Skeletal muscle satellite cell (primary cell): ENCODE results near the gene ATG14. TPM values are rescaled to one million over a fixed set of nuclear protein-coding genes. Genes with fewer than 3 reads are reported as not detected.
"Not testable (repeated sequence)": the region's sequence is repeated elsewhere in the genome, so short reads cannot be mapped to it uniquely, and the experiment has no call there.

Experiments
- H3K27me3 ChIP-seq: 2 replicates; pipeline ENCODE4 v1.7.0; 2013; ENCODE audit warnings: low read length; ENCODE audit not compliant: control insufficient read depth, insufficient read depth
- H3K36me3 ChIP-seq: 2 replicates; pipeline ENCODE4 v1.7.0; 2013; ENCODE audit warnings: mild to moderate bottlenecking, control low read depth, low read length; ENCODE audit not compliant: insufficient read depth
- H3K4me1 ChIP-seq: 2 replicates; pipeline ENCODE4 v1.7.0; 2013; ENCODE audit warnings: low read length; ENCODE audit not compliant: control insufficient read depth, insufficient read depth
- H3K4me2 ChIP-seq: 2 replicates; pipeline ENCODE4 v1.7.0; 2013; ENCODE audit warnings: mild to moderate bottlenecking, low read length
- H3K4me3 ChIP-seq: 2 replicates; pipeline ENCODE4 v1.7.0; 2013; ENCODE audit warnings: low read length
- H3K9ac ChIP-seq: 2 replicates; pipeline ENCODE4 v1.7.0; 2013; ENCODE audit warnings: mild to moderate bottlenecking, low read depth, low read length, moderate library complexity
- H3K9me3 ChIP-seq: replicated peaks from 2 replicates; pipeline ENCODE4 v1.7.0; 2013; ENCODE audit warnings: mild to moderate bottlenecking, control low read depth, low read length
- total RNA-seq: library from RNA; depleted of rRNA; stranded (reverse); fragments of >200 nt; gene quantifications from 2 replicates; pipeline ENCODE4 v1.2.3, GENCODE V29; 2012; rRNA removed

The ATG14 gene
- total RNA-seq: 8.1 TPM in 2 replicates

GRCh38 chr14:55411426-55412389, at the start of gene ATG14:
ATG14 (minus strand) TSS chr14:55411830; CDS start chr14:55411822, 8 bp downstream.
- Histone ChIP-seq H3K4me3 (peak within 1 kb of the TSS; percentile 89), H3K9ac (peak within 1 kb of the TSS; percentile 94), H3K4me1 (peaks cover 21% of the 10 kb centered on the region), H3K9me3 (no peaks in the 10 kb centered on the region), H3K36me3 (no peaks in the 10 kb centered on the region), H3K27me3 (peaks cover 11% of the 10 kb centered on the region), H3K4me2 (peak within 1 kb of the TSS; percentile 84)

DNA sequence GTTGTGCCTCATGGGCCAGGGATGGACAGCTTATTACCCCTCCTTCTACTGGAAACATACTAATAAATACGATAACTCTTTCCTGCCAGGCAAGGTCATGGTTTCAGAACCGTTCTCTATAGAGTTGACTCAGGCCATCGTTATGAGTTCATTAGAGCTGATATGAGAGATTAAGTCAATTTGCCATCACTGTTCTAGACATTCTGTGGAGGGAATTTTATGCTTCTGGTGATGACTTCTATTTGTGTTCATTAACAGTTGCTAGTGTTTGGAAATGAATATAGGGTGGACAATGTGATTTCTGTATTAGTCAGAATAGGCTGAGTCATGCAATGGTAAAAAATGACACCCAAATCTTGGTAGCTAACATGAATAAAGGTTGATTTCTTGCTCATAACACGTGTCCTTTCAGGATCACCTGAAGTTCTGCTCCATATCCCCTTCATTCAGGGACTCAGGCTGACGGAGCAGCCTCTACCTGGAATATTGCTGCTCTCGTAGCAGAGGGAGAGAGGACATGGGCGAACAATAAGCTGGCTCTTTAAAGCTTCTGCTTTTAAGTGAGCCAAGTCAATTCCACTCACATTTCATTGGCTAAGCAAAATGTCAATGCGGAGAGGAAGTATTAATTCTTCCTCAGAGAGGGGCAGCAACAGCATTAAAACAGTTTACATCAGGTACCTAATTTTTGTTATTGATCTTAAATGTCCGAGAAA, 47.3 kb upstream of the ATG14 start:
- Histone ChIP-seq H3K36me3 (no peaks in the 10 kb centered on the region), H3K4me1 (peaks cover 20% of the 10 kb centered on the region), H3K9ac (no peak overlapping the region)

DNA sequence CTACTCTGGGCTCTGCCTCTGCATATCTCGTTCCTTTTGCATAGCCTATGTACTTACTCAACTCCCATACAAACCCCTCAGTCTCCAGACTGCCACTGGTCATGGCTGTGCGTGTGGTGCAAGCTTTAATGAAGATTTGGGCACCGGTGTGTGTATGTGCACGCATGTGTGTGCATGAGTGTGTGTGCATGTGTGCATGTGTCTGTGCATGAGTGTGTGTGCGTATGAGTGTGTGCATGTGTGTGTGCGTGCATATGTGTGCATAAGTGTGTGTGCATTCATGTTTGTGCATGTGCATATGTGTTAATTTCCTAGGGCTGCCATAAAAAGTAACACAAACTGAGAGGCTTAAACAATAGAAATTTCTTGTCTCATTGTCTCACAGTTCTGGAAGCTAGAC, 45.9 kb upstream of the ATG14 start:
- peaks cover 2% of the 10 kb centered on the region for H3K27me3 ChIP-seq
- H3K4me2 ChIP-seq: no peak overlapping the region
- peaks cover 20% of the 10 kb centered on the region for H3K4me1 ChIP-seq
- no peaks in the 10 kb centered on the region for H3K36me3 ChIP-seq
- no peak overlapping the region for H3K4me3 ChIP-seq
- no peaks in the 10 kb centered on the region for H3K9me3 ChIP-seq
- H3K9ac ChIP-seq: no peak overlapping the region

More for the DNA sequence above, 47.3 kb upstream of the ATG14 start:
- Histone ChIP-seq H3K9me3 (no peaks in the 10 kb centered on the region), H3K4me3 (no peak overlapping the region), H3K4me2 (peak overlapping the region; percentile 5), H3K27me3 (peaks cover 5% of the 10 kb centered on the region)

DNA sequence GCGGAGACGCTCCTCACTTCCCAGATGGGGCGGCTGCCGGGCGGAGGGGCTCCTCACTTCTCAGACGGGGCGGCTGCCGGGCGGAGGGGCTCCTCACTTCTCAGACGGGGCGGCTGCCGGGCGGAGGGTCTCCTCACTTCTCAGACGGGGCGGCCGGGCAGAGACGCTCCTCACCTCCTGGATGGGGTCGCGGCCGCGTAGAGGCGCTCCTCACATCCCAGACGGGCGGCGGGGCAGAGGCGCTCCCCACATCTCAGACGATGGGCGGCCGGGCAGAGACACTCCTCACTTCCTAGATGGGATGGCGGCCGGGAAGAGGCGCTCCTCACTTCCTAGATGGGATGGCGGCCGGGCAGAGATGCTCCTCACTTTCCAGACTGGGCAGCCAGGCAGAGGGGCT, 44.8 kb upstream of the ATG14 start:
- H3K4me1 ChIP-seq: peaks cover 24% of the 10 kb centered on the region
- H3K4me3 ChIP-seq, H3K4me2 ChIP-seq, H3K9ac ChIP-seq, H3K27me3 ChIP-seq, H3K9me3 ChIP-seq, H3K36me3 ChIP-seq: not testable (repeated sequence)

DNA sequence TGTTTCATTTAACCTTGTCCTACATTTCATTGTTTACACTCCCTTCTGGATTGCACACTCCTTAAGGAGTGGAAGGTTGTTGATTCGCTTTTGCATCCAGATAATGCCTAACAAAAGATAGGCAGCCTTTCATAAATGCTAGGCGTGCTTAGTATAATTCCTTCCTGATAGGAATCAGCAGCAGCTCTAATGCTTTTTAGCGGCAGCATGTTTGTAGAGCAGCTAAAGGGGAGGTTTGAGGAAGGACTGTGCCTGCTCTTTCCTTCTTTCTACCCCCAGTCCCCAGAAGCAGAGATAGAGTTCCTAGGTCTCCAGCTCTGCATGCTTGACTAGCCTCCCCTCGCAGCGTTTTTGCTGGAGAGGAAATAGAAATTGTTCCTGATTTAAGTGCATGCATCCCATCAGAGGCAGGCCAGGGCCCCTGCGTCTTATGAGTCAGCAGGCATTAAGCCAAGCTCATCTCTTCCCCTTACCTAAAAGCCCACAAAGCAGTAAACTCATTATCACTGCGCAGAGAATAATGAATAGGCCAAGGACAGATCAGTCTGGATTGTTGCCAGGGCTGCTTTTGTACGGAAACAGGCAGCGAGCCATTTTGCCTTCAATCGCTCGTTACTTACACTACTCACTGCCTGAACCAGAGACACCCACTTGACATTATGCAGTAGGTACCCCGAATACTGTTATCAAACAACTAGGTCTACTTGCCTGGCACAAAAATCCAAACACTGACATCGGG, 42.8 kb upstream of the ATG14 start:
- Histone ChIP-seq H3K27me3 (no peaks in the 10 kb centered on the region), H3K36me3 (no peaks in the 10 kb centered on the region), H3K4me2 (no peak overlapping the region), H3K9me3 (no peaks in the 10 kb centered on the region), H3K4me3 (no peak overlapping the region), H3K4me1 (peaks cover 26% of the 10 kb centered on the region), H3K9ac (no peak overlapping the region)

DNA sequence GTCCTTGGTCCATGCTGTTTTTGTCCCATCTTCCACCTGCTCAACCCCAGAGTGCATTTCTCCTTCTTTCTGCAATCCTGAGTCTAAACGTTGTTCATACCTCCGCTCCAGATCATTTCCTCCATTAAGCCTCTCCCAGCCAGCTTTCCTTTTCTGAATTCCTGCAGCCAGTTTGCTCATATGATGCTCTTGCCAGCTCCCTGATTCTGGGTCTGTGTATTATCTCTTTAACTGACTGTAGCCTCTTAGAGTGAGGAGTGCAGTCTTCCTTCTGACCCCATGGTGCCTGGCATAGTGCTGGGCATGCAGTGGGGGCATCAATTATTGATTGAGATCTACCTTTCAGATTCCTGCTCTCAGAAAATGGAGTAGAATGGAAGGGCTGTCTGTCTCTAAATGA, 40.3 kb upstream of the ATG14 start:
- H3K9me3 ChIP-seq: no peaks in the 10 kb centered on the region
- H3K4me2 ChIP-seq: no peak overlapping the region
- peaks cover 31% of the 10 kb centered on the region for H3K4me1 ChIP-seq
- H3K27me3 ChIP-seq: no peaks in the 10 kb centered on the region
- no peak overlapping the region for H3K9ac ChIP-seq
- no peaks in the 10 kb centered on the region for H3K36me3 ChIP-seq
- no peak overlapping the region for H3K4me3 ChIP-seq

- Histone ChIP-seq H3K4me1 (peaks cover 37% of the 10 kb centered on the region), H3K4me2 (no peak overlapping the region), H3K9me3 (no peaks in the 10 kb centered on the region)
Measured at GRCh38 chr14:55451398-55451797, 39.8 kb upstream of the ATG14 start.

GRCh38 chr14:55450987-55451386, 39.4 kb upstream of the ATG14 start:
- H3K4me1 ChIP-seq: peaks cover 39% of the 10 kb centered on the region

More at GRCh38 chr14:55451398-55451797, 39.8 kb upstream of the ATG14 start:
- no peaks in the 10 kb centered on the region for H3K27me3 ChIP-seq
- no peak overlapping the region for H3K9ac ChIP-seq
- H3K4me3 ChIP-seq: no peak overlapping the region
- no peaks in the 10 kb centered on the region for H3K36me3 ChIP-seq

DNA sequence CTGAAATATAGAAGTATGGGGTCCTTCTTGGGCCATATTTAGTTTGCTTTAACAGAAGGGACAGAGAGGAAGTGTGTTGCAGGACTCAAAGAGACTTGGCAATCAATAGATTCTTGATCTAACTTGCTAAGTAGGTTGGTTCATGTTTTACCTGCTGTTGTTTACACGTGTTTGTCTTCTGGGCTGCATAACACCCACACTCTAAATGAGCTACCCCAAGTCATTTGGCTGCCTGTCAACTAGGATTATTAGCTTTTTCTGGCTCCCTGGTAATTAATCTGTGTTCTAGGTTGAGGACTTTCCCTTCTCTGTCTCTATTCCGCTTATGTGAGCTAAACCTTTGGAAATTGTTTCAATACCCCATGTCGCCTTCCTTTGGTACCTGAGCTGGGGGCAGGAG, 38.9 kb upstream of the ATG14 start:
- no peak overlapping the region for H3K4me3 ChIP-seq
- no peak overlapping the region for H3K9ac ChIP-seq
- no peaks in the 10 kb centered on the region for H3K36me3 ChIP-seq
- H3K27me3 ChIP-seq: no peaks in the 10 kb centered on the region
- H3K4me2 ChIP-seq: no peak overlapping the region
- no peaks in the 10 kb centered on the region for H3K9me3 ChIP-seq
- peaks cover 39% of the 10 kb centered on the region for H3K4me1 ChIP-seq

More at GRCh38 chr14:55450987-55451386, 39.4 kb upstream of the ATG14 start:
- H3K9ac ChIP-seq: no peak overlapping the region
- H3K4me3 ChIP-seq: no peak overlapping the region
- no peaks in the 10 kb centered on the region for H3K9me3 ChIP-seq
- no peak overlapping the region for H3K4me2 ChIP-seq
- H3K27me3 ChIP-seq: no peaks in the 10 kb centered on the region
- H3K36me3 ChIP-seq: no peaks in the 10 kb centered on the region

DNA sequence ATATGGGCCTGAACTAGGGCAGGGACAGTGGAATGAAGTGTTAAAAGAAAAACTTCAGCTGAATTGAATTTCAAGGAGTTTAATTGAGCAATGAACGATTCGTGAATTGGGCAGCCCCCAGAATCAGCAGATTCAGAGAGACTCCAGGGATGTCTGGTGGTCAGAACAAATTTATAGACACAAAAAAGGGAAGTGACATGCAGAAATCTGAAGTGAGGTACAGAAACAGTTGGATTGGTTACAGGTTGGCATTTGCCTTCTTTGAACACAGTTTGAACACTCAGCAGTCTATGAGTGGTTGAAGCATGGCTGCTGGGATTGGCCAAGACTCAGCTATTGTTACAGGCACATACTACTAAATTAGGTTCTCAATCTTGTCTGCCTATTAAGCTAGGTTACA, 38.5 kb upstream of the ATG14 start:
- H3K9me3 ChIP-seq: no peaks in the 10 kb centered on the region
- no peaks in the 10 kb centered on the region for H3K27me3 ChIP-seq
- H3K4me1 ChIP-seq: peaks cover 39% of the 10 kb centered on the region
- no peak overlapping the region for H3K9ac ChIP-seq
- H3K36me3 ChIP-seq: no peaks in the 10 kb centered on the region
- H3K4me2 ChIP-seq: no peak overlapping the region
- no peak overlapping the region for H3K4me3 ChIP-seq

GRCh38 chr14:55449116-55449515, 37.5 kb upstream of the ATG14 start:
- H3K4me3 ChIP-seq: no peak overlapping the region
- no peak overlapping the region for H3K4me2 ChIP-seq
- H3K9ac ChIP-seq: no peak overlapping the region
- no peaks in the 10 kb centered on the region for H3K9me3 ChIP-seq
- H3K36me3 ChIP-seq: no peaks in the 10 kb centered on the region
- H3K4me1 ChIP-seq: peaks cover 32% of the 10 kb centered on the region
- no peaks in the 10 kb centered on the region for H3K27me3 ChIP-seq
